Measurements from ENCODE around the gene LRRC56. TPM values are rescaled to one million over a fixed set of nuclear protein-coding genes. Genes with fewer than 3 reads are reported as not detected.

The LRRC56 gene
- total and polyA plus RNA-seq, 2 experiments from 2014 or later, result 0.73 to 0.87 TPM

- H3K4me2 ChIP-seq, result no peak overlapping the region
- Mint-ChIP-seq H3K27ac (no peak overlapping the region), H3K36me3 (ENCODE audit: low read depth) (no peaks in the 10 kb centered on the region), H3K9me3 (peaks cover 2% of the 10 kb centered on the region; the same call in 1 of the 3 replicates), H3K27me3 (ENCODE audit: insufficient read depth, low read depth, poor library complexity) (peaks cover 32% of the 10 kb centered on the region), H3K4me1 (peaks cover 11% of the 10 kb centered on the region), H3K4me3 (no peak overlapping the region)
- H4K20me1 ChIP-seq (replicated peaks; ENCODE audit: insufficient read depth), result peaks cover 11% of the 10 kb centered on the region
- H3K27me3 ChIP-seq (ENCODE audit: insufficient read depth), result peaks cover 28% of the 10 kb centered on the region
- DNase-seq (ENCODE audit: low spot score), result no peak
- H3K9me2 ChIP-seq (ENCODE audit: insufficient read depth), result no peaks in the 10 kb centered on the region
- peaks cover 12% of the 10 kb centered on the region; the same call in 1 of the 2 replicates for H3F3A ChIP-seq (replicated peaks; ENCODE audit: low read depth)
- H3K4me3 ChIP-seq, result no peak overlapping the region
- TF ChIP-seq, protein P1, sequence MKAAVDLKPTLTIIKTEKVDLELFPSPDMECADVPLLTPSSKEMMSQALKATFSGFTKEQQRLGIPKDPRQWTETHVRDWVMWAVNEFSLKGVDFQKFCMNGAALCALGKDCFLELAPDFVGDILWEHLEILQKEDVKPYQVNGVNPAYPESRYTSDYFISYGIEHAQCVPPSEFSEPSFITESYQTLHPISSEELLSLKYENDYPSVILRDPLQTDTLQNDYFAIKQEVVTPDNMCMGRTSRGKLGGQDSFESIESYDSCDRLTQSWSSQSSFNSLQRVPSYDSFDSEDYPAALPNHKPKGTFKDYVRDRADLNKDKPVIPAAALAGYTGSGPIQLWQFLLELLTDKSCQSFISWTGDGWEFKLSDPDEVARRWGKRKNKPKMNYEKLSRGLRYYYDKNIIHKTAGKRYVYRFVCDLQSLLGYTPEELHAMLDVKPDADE (IDR thresholded peaks at IDR 0.05), result no peak
- TF ChIP-seq NANOG (IDR thresholded peaks at IDR 0.05; ENCODE audit: borderline replicate concordance), result no peak
- no peak for TF ChIP-seq EZH2phosphoT487 (IDR thresholded peaks at IDR 0.05; ENCODE audit: unreplicated experiment)
- no peak for TF ChIP-seq ZNF331 (CRISPR knock-in tag; IDR thresholded peaks at IDR 0.05; ENCODE audit: low read depth)
- no peak for TF ChIP-seq CREB1 (CRISPR knock-in tag; IDR thresholded peaks at IDR 0.05; ENCODE audit: low read depth)
- TF ChIP-seq STAT1 (IDR thresholded peaks at IDR 0.05; ENCODE audit: unreplicated experiment), result no peak
- no peak for TF ChIP-seq POLR2AphosphoS5 (IDR thresholded peaks at IDR 0.05; ENCODE audit: low read depth)
- TF ChIP-seq, protein P2, sequence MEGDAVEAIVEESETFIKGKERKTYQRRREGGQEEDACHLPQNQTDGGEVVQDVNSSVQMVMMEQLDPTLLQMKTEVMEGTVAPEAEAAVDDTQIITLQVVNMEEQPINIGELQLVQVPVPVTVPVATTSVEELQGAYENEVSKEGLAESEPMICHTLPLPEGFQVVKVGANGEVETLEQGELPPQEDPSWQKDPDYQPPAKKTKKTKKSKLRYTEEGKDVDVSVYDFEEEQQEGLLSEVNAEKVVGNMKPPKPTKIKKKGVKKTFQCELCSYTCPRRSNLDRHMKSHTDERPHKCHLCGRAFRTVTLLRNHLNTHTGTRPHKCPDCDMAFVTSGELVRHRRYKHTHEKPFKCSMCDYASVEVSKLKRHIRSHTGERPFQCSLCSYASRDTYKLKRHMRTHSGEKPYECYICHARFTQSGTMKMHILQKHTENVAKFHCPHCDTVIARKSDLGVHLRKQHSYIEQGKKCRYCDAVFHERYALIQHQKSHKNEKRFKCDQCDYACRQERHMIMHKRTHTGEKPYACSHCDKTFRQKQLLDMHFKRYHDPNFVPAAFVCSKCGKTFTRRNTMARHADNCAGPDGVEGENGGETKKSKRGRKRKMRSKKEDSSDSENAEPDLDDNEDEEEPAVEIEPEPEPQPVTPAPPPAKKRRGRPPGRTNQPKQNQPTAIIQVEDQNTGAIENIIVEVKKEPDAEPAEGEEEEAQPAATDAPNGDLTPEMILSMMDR (conservative IDR thresholded peaks at IDR 0.05; ENCODE audit: low read depth in 2 of 2), result no peak
- no peak for TF ChIP-seq ZNF462 (CRISPR knock-in tag; IDR thresholded peaks at IDR 0.05)
- TF ChIP-seq JUNB (IDR thresholded peaks at IDR 0.05; ENCODE audit: unreplicated experiment), result no peak
- TF ChIP-seq, protein P3, sequence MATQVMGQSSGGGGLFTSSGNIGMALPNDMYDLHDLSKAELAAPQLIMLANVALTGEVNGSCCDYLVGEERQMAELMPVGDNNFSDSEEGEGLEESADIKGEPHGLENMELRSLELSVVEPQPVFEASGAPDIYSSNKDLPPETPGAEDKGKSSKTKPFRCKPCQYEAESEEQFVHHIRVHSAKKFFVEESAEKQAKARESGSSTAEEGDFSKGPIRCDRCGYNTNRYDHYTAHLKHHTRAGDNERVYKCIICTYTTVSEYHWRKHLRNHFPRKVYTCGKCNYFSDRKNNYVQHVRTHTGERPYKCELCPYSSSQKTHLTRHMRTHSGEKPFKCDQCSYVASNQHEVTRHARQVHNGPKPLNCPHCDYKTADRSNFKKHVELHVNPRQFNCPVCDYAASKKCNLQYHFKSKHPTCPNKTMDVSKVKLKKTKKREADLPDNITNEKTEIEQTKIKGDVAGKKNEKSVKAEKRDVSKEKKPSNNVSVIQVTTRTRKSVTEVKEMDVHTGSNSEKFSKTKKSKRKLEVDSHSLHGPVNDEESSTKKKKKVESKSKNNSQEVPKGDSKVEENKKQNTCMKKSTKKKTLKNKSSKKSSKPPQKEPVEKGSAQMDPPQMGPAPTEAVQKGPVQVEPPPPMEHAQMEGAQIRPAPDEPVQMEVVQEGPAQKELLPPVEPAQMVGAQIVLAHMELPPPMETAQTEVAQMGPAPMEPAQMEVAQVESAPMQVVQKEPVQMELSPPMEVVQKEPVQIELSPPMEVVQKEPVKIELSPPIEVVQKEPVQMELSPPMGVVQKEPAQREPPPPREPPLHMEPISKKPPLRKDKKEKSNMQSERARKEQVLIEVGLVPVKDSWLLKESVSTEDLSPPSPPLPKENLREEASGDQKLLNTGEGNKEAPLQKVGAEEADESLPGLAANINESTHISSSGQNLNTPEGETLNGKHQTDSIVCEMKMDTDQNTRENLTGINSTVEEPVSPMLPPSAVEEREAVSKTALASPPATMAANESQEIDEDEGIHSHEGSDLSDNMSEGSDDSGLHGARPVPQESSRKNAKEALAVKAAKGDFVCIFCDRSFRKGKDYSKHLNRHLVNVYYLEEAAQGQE (IDR thresholded peaks at IDR 0.05; ENCODE audit: unreplicated experiment), result no peak
- TF ChIP-seq EZH2 (IDR thresholded peaks at IDR 0.05; ENCODE audit: low read depth, unreplicated experiment), result no peak
- no peak for TF ChIP-seq ZNF114 (CRISPR knock-in tag; IDR thresholded peaks at IDR 0.05)
- H3K27ac ChIP-seq (ENCODE audit: low read depth), result no peak overlapping the region
- H3K4me1 ChIP-seq (ENCODE audit: insufficient read depth), result peaks cover 10% of the 10 kb centered on the region
- no peaks in the 10 kb centered on the region for H3K36me3 ChIP-seq (ENCODE audit: insufficient read depth)
- no peak overlapping the region for H2AFZ ChIP-seq
- H3K79me2 ChIP-seq (replicated peaks; ENCODE audit: insufficient read depth), result 0 out of 2 replicates have a peak, but pooled peaks cover 7% of the 10 kb centered on the region
- ATAC-seq, result no peak
Observed at GRCh38 chr11:558503-558902, 21.2 kb downstream of the LRRC56 start.

All from GM23338 (cell line).